ENCODE results near the gene ASCC3.

- TF ChIP-seq CTCF (IDR thresholded peaks at IDR 0.05; ENCODE audit: low read length) (no peak), EZH2 (IDR thresholded peaks at IDR 0.05; ENCODE audit: borderline replicate concordance, low read length) (no peak)
Observed at GRCh38 chr6:100880149-100880852, 828 bp downstream of the ASCC3 start.

Measured in OCI-LY1 (cell line).